ENCODE results near the gene FRMPD4.

The FRMPD4 gene

DNA sequence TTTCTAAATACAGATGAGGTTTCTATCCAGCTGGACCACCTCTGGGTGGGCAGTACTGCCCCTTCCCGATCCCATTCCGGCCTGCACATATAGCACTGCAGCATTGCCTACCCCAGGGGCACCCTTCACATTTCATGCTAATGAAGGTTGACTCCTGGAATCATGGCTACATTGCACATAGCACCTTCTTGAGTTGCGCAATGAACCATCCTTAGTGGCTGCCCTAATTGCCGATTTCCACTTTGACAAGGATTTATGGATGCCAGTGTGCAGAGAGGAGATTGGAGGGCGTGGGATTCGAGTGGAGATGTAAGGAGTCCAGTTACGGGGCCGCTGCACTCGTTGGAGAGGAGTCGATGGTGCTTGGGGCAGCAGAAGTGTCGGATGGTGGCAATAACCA, 229.0 kb downstream of the FRMPD4 start:
- Histone ChIP-seq H3K36me3 (ENCODE audit: insufficient read depth, low read length) (no peaks in the 10 kb centered on the region), H2AFZ (ENCODE audit: low read length) (no peak overlapping the region), H3K4me3 (ENCODE audit: low read length, poor library complexity, severe bottlenecking) (no peak overlapping the region), H3K4me2 (ENCODE audit: low read depth, low read length, poor library complexity, severe bottlenecking) (no peak overlapping the region), H4K20me1 (ENCODE audit: insufficient read depth, low read length, poor library complexity, severe bottlenecking) (no peaks in the 10 kb centered on the region), H3K9me3 (ENCODE audit: insufficient read depth, low read depth, low read length) (no peaks in the 10 kb centered on the region), H3K9ac (ENCODE audit: low read depth, low read length, poor library complexity, severe bottlenecking) (no peak overlapping the region), H3K27me3 (ENCODE audit: insufficient read depth, low read length, poor library complexity, severe bottlenecking) (no peaks in the 10 kb centered on the region), H3K9me2 (replicated peaks; ENCODE audit: low read depth, low read length) (no peaks in the 10 kb centered on the region), H3K4me1 (ENCODE audit: insufficient read depth, low read length, poor library complexity, severe bottlenecking) (no peaks in the 10 kb centered on the region), H3F3A (ENCODE audit: low read depth) (no peaks in the 10 kb centered on the region), H3K79me2 (ENCODE audit: insufficient read depth, low read length) (no peaks in the 10 kb centered on the region)
- TF ChIP-seq, protein P1, sequence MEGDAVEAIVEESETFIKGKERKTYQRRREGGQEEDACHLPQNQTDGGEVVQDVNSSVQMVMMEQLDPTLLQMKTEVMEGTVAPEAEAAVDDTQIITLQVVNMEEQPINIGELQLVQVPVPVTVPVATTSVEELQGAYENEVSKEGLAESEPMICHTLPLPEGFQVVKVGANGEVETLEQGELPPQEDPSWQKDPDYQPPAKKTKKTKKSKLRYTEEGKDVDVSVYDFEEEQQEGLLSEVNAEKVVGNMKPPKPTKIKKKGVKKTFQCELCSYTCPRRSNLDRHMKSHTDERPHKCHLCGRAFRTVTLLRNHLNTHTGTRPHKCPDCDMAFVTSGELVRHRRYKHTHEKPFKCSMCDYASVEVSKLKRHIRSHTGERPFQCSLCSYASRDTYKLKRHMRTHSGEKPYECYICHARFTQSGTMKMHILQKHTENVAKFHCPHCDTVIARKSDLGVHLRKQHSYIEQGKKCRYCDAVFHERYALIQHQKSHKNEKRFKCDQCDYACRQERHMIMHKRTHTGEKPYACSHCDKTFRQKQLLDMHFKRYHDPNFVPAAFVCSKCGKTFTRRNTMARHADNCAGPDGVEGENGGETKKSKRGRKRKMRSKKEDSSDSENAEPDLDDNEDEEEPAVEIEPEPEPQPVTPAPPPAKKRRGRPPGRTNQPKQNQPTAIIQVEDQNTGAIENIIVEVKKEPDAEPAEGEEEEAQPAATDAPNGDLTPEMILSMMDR (conservative IDR thresholded peaks at IDR 0.05; ENCODE audit: low read length): no peak
- no peak for TF ChIP-seq EZH2phosphoT487 (IDR thresholded peaks at IDR 0.05; ENCODE audit: borderline replicate concordance)

DNA sequence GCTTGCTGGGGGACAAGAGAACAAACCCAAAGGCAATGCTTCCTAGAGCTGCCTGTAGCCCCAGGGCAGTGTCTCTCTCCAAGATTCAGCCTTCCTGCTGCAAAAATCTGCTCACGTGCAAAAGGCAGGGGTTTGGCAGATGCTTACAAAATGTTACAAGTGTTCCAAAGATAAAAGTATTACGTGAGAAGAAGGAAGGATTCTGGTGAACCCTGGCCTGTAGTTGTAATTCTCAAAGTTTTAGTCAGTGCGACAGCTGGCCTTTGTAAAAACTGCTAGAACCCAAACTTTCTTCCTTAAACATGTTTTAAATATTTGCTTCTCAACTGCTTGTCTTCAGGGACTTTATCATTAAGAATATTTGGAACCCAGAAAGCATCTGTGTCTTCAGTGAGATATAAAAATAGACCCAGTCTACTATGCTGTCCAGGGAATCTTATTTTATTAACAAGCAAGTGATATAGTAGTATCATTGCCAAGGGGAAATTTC, 232.3 kb downstream of the FRMPD4 start:
- no peaks in the 10 kb centered on the region for H3K4me1 ChIP-seq (ENCODE audit: insufficient read depth, low read length, poor library complexity, severe bottlenecking)
- no peaks in the 10 kb centered on the region for H3K79me2 ChIP-seq (ENCODE audit: insufficient read depth, low read length)
- no peak overlapping the region for H2AFZ ChIP-seq (ENCODE audit: low read length)
- no peak overlapping the region for H3K4me3 ChIP-seq (ENCODE audit: low read length, poor library complexity, severe bottlenecking)
- no peaks in the 10 kb centered on the region for H3K9me3 ChIP-seq (ENCODE audit: insufficient read depth, low read depth, low read length)
- H3K27me3 ChIP-seq (ENCODE audit: insufficient read depth, low read length, poor library complexity, severe bottlenecking): no peaks in the 10 kb centered on the region
- H3K9ac ChIP-seq (ENCODE audit: low read depth, low read length, poor library complexity, severe bottlenecking): no peak overlapping the region
- H3K36me3 ChIP-seq (ENCODE audit: insufficient read depth, low read length): no peaks in the 10 kb centered on the region
- no peaks in the 10 kb centered on the region for H3K9me2 ChIP-seq (replicated peaks; ENCODE audit: low read depth, low read length)
- no peaks in the 10 kb centered on the region for H4K20me1 ChIP-seq (ENCODE audit: insufficient read depth, low read length, poor library complexity, severe bottlenecking)
- H3K4me2 ChIP-seq (ENCODE audit: low read depth, low read length, poor library complexity, severe bottlenecking): no peak overlapping the region
- no peaks in the 10 kb centered on the region for H3F3A ChIP-seq (ENCODE audit: low read depth)
- TF ChIP-seq EZH2phosphoT487 (IDR thresholded peaks at IDR 0.05; ENCODE audit: borderline replicate concordance): no peak
- TF ChIP-seq, protein P1 (conservative IDR thresholded peaks at IDR 0.05; ENCODE audit: low read length): no peak

DNA sequence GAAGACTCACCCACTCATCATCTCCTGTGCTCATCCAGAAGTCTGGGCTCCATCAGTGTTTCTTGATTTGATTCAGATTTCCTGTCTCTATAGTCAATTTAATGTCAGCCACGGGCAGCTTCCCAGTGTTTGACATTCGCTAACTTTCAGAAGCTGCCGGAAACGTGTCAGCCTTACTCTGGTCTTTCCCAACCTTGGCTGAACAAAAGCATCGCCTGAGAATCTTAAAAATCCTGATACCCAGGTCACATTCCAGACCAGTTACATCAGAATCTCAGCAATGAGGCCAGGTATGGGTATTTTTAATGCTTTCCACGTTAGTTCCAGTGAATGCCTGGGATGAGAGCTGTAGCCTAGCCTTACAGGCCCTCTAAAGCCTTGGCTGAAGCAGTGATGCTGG, 233.8 kb downstream of the FRMPD4 start:
- Histone ChIP-seq H3K79me2 (ENCODE audit: insufficient read depth, low read length) (no peaks in the 10 kb centered on the region), H2AFZ (ENCODE audit: low read length) (no peak overlapping the region)
- TF ChIP-seq, protein P1 (conservative IDR thresholded peaks at IDR 0.05; ENCODE audit: low read length): no peak
- TF ChIP-seq EZH2phosphoT487 (IDR thresholded peaks at IDR 0.05; ENCODE audit: borderline replicate concordance): no peak

More for the DNA sequence above, 233.8 kb downstream of the FRMPD4 start:
- H3K9ac ChIP-seq (ENCODE audit: low read depth, low read length, poor library complexity, severe bottlenecking): no peak overlapping the region
- H3F3A ChIP-seq (ENCODE audit: low read depth): no peaks in the 10 kb centered on the region
- no peaks in the 10 kb centered on the region for H3K4me1 ChIP-seq (ENCODE audit: insufficient read depth, low read length, poor library complexity, severe bottlenecking)
- no peak overlapping the region for H3K4me2 ChIP-seq (ENCODE audit: low read depth, low read length, poor library complexity, severe bottlenecking)
- no peaks in the 10 kb centered on the region for H3K27me3 ChIP-seq (ENCODE audit: insufficient read depth, low read length, poor library complexity, severe bottlenecking)
- H3K9me2 ChIP-seq (replicated peaks; ENCODE audit: low read depth, low read length): no peaks in the 10 kb centered on the region
- H3K9me3 ChIP-seq (ENCODE audit: insufficient read depth, low read depth, low read length): no peaks in the 10 kb centered on the region
- H3K4me3 ChIP-seq (ENCODE audit: low read length, poor library complexity, severe bottlenecking): no peak overlapping the region
- no peaks in the 10 kb centered on the region for H3K36me3 ChIP-seq (ENCODE audit: insufficient read depth, low read length)
- no peaks in the 10 kb centered on the region for H4K20me1 ChIP-seq (ENCODE audit: insufficient read depth, low read length, poor library complexity, severe bottlenecking)
